Stimulated activated CD8-positive, alpha-beta memory T cell treated with anti-CD3 and anti-CD28 coated beads, Interleukin-4, amount 100 ng/mL, for 24 hours (primary cell): ENCODE data around the gene CMPK2.
A peak's percentile ranks its signal among the peaks of the same experiment; 100 is the strongest.

Experiments used
- DNase-seq: peaks from one replicate; pipeline ENCODE4 v3.0.0-alpha.2; 2020; ENCODE audit warnings: low read depth

CMPK2 gene

GRCh38 chr2:6841537-6842287, 24.0 kb downstream of the CMPK2 start:
- DNase-seq, result no peak

GRCh38 chr2:6838673-6839319, 26.9 kb downstream of the CMPK2 start:
- no peak for DNase-seq

- DNase-seq, result no peak
These were observed 30.2 kb downstream of the CMPK2 start for GRCh38 chr2:6835467-6835866.

GRCh38 chr2:6834163-6834562, 31.5 kb downstream of the CMPK2 start:
- DNase-seq, result no peak

GRCh38 chr2:6833300-6833604, 32.5 kb downstream of the CMPK2 start:
- DNase-seq, result no peak

- DNase-seq, result no peak
These were observed 33.0 kb downstream of the CMPK2 start for GRCh38 chr2:6832596-6833299.

GRCh38 chr2:6831229-6831628, 34.5 kb downstream of the CMPK2 start:
- no peak for DNase-seq

- DNase-seq, result no peak
These were observed 37.5 kb downstream of the CMPK2 start for GRCh38 chr2:6828299-6828584.

GRCh38 chr2:6827566-6828298, 38.0 kb downstream of the CMPK2 start:
- no peak for DNase-seq

GRCh38 chr2:6826081-6826913, 39.4 kb downstream of the CMPK2 start:
- peak; percentile 29 for DNase-seq

- no peak for DNase-seq
These were observed 40.7 kb downstream of the CMPK2 start for GRCh38 chr2:6824962-6825361.

- DNase-seq, result no peak
These were observed 42.6 kb downstream of the CMPK2 start for GRCh38 chr2:6823111-6823510.

- DNase-seq, result no peak
These were observed 43.3 kb downstream of the CMPK2 start for GRCh38 chr2:6822406-6822805.

- no peak for DNase-seq
These were observed 44.7 kb downstream of the CMPK2 start for GRCh38 chr2:6820903-6821584.

GRCh38 chr2:6820236-6820635, 45.5 kb downstream of the CMPK2 start:
- no peak for DNase-seq

- DNase-seq, result no peak
These were observed 46.0 kb downstream of the CMPK2 start for GRCh38 chr2:6819668-6820067.

GRCh38 chr2:6818012-6818411, 47.7 kb downstream of the CMPK2 start:
- DNase-seq, result no peak

GRCh38 chr2:6814869-6815268, 50.8 kb downstream of the CMPK2 start:
- no peak for DNase-seq

GRCh38 chr2:6814312-6814711, 51.4 kb downstream of the CMPK2 start:
- DNase-seq, result no peak

GRCh38 chr2:6813573-6813972, 52.1 kb downstream of the CMPK2 start:
- no peak for DNase-seq

GRCh38 chr2:6812857-6813530, 52.7 kb downstream of the CMPK2 start:
- no peak for DNase-seq
